Left lung (tissue), 10 donors: ENCODE results near the gene WSCD2. TPM values are rescaled to one million over a fixed set of nuclear protein-coding genes. Genes with fewer than 3 reads are reported as not detected.

Source experiments
- ATAC-seq: fragments of 200-7000 bp; cut with Tn5 transposase; one replicate; pipeline ENCODE4 v1.9.1; 2020; ENCODE audit warnings: moderate library complexity
- DNase-seq, 4 donors: peaks; one replicate each; pipeline ENCODE4 v3.0.0-alpha.2; 2013 to 2020
- H3K27ac ChIP-seq, 2 donors: fragments of 200-600 bp; sonication (generic) in 1 of 2; one replicate each; pipeline versions ENCODE4 v1.5.0 to v1.8.0; 2020 to 2021
- H3K27me3 ChIP-seq, 2 donors: fragments of 200-600 bp; sonication (generic) in 1 of 2; one replicate each; pipeline versions ENCODE4 v1.5.0 to v1.8.0; 2020 to 2021
- H3K36me3 ChIP-seq, 2 donors: fragments of 200-600 bp; sonication (generic) in 1 of 2; one replicate each; pipeline versions ENCODE4 v1.5.0 to v1.8.0; 2020 to 2021
- H3K4me1 ChIP-seq, 2 donors: fragments of 200-600 bp; one replicate each; pipeline ENCODE4 v1.8.0; 2021
- H3K4me3 ChIP-seq, 2 donors: fragments of 200-600 bp; sonication (generic) in 1 of 2; one replicate each; pipeline versions ENCODE4 v1.5.0 to v1.8.0; 2020 to 2021; ENCODE audit warnings: mild to moderate bottlenecking in 1 of 2
- H3K9me3 ChIP-seq, 2 donors: fragments of 200-600 bp; sonication (generic) in 1 of 2; one replicate each; pipeline versions ENCODE4 v1.5.0 to v1.8.0; 2020 to 2021
- CTCF ChIP-seq, 2 donors: fragments of 200-600 bp; sonication (generic) in 1 of 2; IDR thresholded peaks; one replicate each; pipeline versions ENCODE4 v1.5.0 to v1.8.0; 2021; ENCODE audit warnings: antibody characterized with exemption in 2 of 2
- intact Hi-C, 2 donors: fragments of 100-400 bp; cut with DNase I; formaldehyde crosslinking; loops; one replicate each; pipeline versions ENCODE4 v1.11.2 to v1.14.2; 2022
- polyA plus RNA-seq, 6 donors: library from polyadenylated mRNA; unstranded; fragments of 120-200 nt; gene quantifications; one replicate each; pipeline ENCODE4 v1.2.1, GENCODE V29; 2013; ENCODE audit not compliant: insufficient read length in 6 of 6
- total RNA-seq, 2 donors: library from RNA; stranded (reverse); fragmentation: NEBNext Ultra II Directional; extraction: Animal tissue kit (Norgen Biotek cat#: 25700); gene quantifications; one replicate each; pipeline ENCODE4 v1.2.1, GENCODE V29; 2021
- donor health status: DM: no; HTN: yes; CAD: no.
- donor health status: DM: no; HTN: no; CAD: no.

The WSCD2 gene
- total and polyA plus RNA-seq, 8 donors: 0.29 to 1.3 (median 0.47) TPM

- TF ChIP-seq CTCF (IDR thresholded peaks at IDR 0.05): no peak
- no peak for ATAC-seq
- intact Hi-C loops: no loop called here
- H3K27ac ChIP-seq: no peak overlapping the region
- no peaks in the 10 kb centered on the region for H3K4me1 ChIP-seq
- peaks cover 0 to 39% of the 10 kb centered on the region in 2 donors for H3K27me3 ChIP-seq
- no peaks in the 10 kb centered on the region for H3K36me3 ChIP-seq
- H3K4me3 ChIP-seq: no peak overlapping the region
- no peaks in the 10 kb centered on the region for H3K9me3 ChIP-seq
- no peak for DNase-seq
Observed at GRCh38 chr12:108240928-108241327, 111.8 kb downstream of the WSCD2 start.

- no peak for TF ChIP-seq CTCF (IDR thresholded peaks at IDR 0.05)
- Histone ChIP-seq H3K4me3 (no peak overlapping the region), H3K9me3 (no peaks in the 10 kb centered on the region), H3K27me3 (peaks cover 0 to 30% of the 10 kb centered on the region in 2 donors), H3K27ac (no peak overlapping the region), H3K4me1 (no peaks in the 10 kb centered on the region), H3K36me3 (no peaks in the 10 kb centered on the region)
- no peak for ATAC-seq
- intact Hi-C loops: no loop called here
- no peak for DNase-seq
Observed at GRCh38 chr12:108241986-108242703, 113.1 kb downstream of the WSCD2 start.

GRCh38 chr12:108247130-108247529 is 118.0 kb downstream of the WSCD2 start:
- Histone ChIP-seq H3K4me3 (no peak overlapping the region), H3K27ac (no peak overlapping the region), H3K4me1 (no peaks in the 10 kb centered on the region), H3K27me3 (no peaks in the 10 kb centered on the region), H3K36me3 (no peaks in the 10 kb centered on the region), H3K9me3 (no peaks in the 10 kb centered on the region)
- intact Hi-C loops: no loop called here
- ATAC-seq (no peak), DNase-seq (no peak)
- no peak for TF ChIP-seq CTCF (IDR thresholded peaks at IDR 0.05)

GRCh38 chr12:108248011-108248410 is 118.9 kb downstream of the WSCD2 start:
- Histone ChIP-seq H3K27ac (no peak overlapping the region), H3K9me3 (no peaks in the 10 kb centered on the region), H3K4me1 (no peaks in the 10 kb centered on the region), H3K4me3 (no peak overlapping the region), H3K27me3 (peaks cover 0 to 9% of the 10 kb centered on the region in 2 donors), H3K36me3 (no peaks in the 10 kb centered on the region)
- TF ChIP-seq CTCF (IDR thresholded peaks at IDR 0.05): no peak
- no peak for ATAC-seq
- intact Hi-C loops: no loop called here
- DNase-seq: no peak

GRCh38 chr12:108252523-108252922 is 123.4 kb downstream of the WSCD2 start:
- DNase-seq: no peak
- H3K9me3 ChIP-seq: no peaks in the 10 kb centered on the region
- H3K36me3 ChIP-seq: no peaks in the 10 kb centered on the region
- H3K27ac ChIP-seq: no peak overlapping the region
- no peaks in the 10 kb centered on the region for H3K4me1 ChIP-seq
- H3K27me3 ChIP-seq: peaks cover 0 to 13% of the 10 kb centered on the region in 2 donors
- TF ChIP-seq CTCF (IDR thresholded peaks at IDR 0.05): no peak
- no peak overlapping the region for H3K4me3 ChIP-seq
- ATAC-seq: no peak
- intact Hi-C loops: no loop called here
